ENCODE results near the gene OPCML. TPM values are rescaled to one million over a fixed set of nuclear protein-coding genes. Genes with fewer than 3 reads are reported as not detected.

The OPCML gene
- total RNA-seq, 1 experiment from 2014 or later: not detected

DNA sequence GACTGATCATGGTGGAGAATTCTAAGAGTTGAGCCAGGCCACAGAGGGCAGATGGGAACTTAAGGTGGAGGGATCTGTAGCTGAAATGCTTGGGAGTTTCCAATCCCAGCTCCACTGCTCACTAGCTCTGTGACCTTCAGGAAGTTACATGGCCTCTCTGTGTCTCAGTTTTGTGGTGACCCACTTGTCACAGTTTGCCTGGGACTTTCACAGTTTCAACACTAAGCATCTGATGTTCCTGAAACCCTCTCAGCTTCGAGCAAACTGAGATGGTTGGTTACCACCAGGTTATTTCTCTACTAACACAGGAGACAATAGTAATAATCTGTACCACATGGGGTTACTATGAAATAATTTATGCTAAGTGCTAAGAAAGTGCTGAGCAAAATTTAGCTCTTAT lies 505.3 kb downstream of the OPCML start:
- ChIA-PET POLR2A (ENCODE audit: unreplicated experiment) (no interaction called here), CTCF (no interaction called here)
- H3K4me2 ChIP-seq: no peak overlapping the region
- no peaks in the 10 kb centered on the region for H4K20me1 ChIP-seq (ENCODE audit: insufficient read depth)
- no peak overlapping the region for H3K4me3 ChIP-seq
- H3F3A ChIP-seq (ENCODE audit: insufficient read depth, low read depth): no peaks in the 10 kb centered on the region
- no peak overlapping the region for H3K27ac ChIP-seq
- H3K27me3 ChIP-seq (ENCODE audit: insufficient read depth, low read depth): 0 out of 2 replicates have a peak, but pooled peaks cover under 1% of the 10 kb centered on the region
- no peaks in the 10 kb centered on the region for H3K9me2 ChIP-seq (ENCODE audit: insufficient read depth)
- BruUV-seq (replicated peaks): no TSS peak
- no peak for DNase-seq
- H3K9me3 ChIP-seq (ENCODE audit: insufficient read depth, low read depth): no peaks in the 10 kb centered on the region
- H3K4me1 ChIP-seq (replicated peaks; ENCODE audit: insufficient read depth): no peaks in the 10 kb centered on the region
- no peak for TF ChIP-seq EZH2 (IDR thresholded peaks at IDR 0.05; ENCODE audit: low read depth)
- TF ChIP-seq CTCF (conservative IDR thresholded peaks at IDR 0.05): no peak
- no peaks in the 10 kb centered on the region for H3K36me3 ChIP-seq (ENCODE audit: low read depth)
- no peaks in the 10 kb centered on the region for H3K79me2 ChIP-seq (ENCODE audit: low read depth)
- no peak overlapping the region for H2AFZ ChIP-seq
- intact Hi-C loops (cut with micrococcal nuclease; ENCODE audit: unreplicated experiment): no loop called here

DNA sequence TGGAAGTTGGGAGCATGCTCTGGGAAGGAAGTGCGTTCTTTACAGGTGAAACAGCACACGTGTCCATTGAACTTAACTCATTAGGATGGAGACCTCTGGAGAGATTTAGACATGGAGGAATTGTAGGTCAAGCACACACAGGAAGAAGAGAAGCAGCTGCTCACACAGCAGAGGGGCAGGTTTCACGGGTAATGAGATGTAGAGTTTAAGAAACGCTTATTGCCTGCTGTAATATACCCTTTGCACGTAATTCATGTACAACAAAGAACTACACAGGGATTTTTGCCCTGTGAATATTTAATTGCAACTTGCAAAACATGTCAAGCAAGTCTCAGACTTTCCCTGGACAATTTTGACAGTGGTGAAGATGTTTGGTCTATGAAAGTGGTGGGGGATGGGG lies 508.0 kb downstream of the OPCML start:
- Histone ChIP-seq H3K4me2 (no peak overlapping the region), H4K20me1 (ENCODE audit: insufficient read depth) (no peaks in the 10 kb centered on the region), H3K79me2 (ENCODE audit: low read depth) (no peaks in the 10 kb centered on the region), H3K4me1 (replicated peaks; ENCODE audit: insufficient read depth) (no peaks in the 10 kb centered on the region), H3K4me3 (no peak overlapping the region), H3F3A (ENCODE audit: insufficient read depth, low read depth) (no peaks in the 10 kb centered on the region), H3K9me2 (ENCODE audit: insufficient read depth) (no peaks in the 10 kb centered on the region), H2AFZ (no peak overlapping the region), H3K36me3 (ENCODE audit: low read depth) (no peaks in the 10 kb centered on the region), H3K27ac (no peak overlapping the region), H3K9me3 (ENCODE audit: insufficient read depth, low read depth) (no peaks in the 10 kb centered on the region), H3K27me3 (ENCODE audit: insufficient read depth, low read depth) (peaks cover 19% of the 10 kb centered on the region)
- intact Hi-C loops (cut with micrococcal nuclease; ENCODE audit: unreplicated experiment): no loop called here
- DNase-seq: no peak
- BruUV-seq (replicated peaks): no TSS peak
- ChIA-PET POLR2A (ENCODE audit: unreplicated experiment) (no interaction called here), CTCF (no interaction called here)
- TF ChIP-seq CTCF (conservative IDR thresholded peaks at IDR 0.05) (no peak), EZH2 (IDR thresholded peaks at IDR 0.05; ENCODE audit: low read depth) (no peak)

DNA sequence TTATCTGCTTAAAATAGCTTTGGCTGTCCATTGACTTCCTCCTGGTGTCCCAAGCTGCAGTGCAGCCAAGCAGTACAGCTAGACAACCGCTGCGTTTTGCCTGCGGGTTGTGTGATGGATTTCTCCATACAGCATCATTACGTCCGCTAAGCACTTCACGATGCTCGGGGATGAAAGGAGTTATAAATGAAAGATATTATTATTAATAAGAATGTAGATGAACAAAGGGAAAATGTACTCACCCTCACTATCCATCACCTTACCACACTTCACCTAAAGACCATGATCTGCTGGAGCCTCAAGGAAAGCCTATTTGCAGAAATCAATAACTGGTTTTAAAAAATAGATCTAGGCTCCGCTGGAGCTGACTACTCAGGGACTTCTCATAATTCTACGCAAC lies 509.1 kb downstream of the OPCML start:
- Histone ChIP-seq H3K27ac (no peak overlapping the region), H3F3A (ENCODE audit: insufficient read depth, low read depth) (no peaks in the 10 kb centered on the region), H3K36me3 (ENCODE audit: low read depth) (no peaks in the 10 kb centered on the region), H3K4me3 (no peak overlapping the region), H3K4me1 (replicated peaks; ENCODE audit: insufficient read depth) (no peaks in the 10 kb centered on the region), H2AFZ (no peak overlapping the region), H3K27me3 (ENCODE audit: insufficient read depth, low read depth) (peaks cover 30% of the 10 kb centered on the region), H3K9me3 (ENCODE audit: insufficient read depth, low read depth) (no peaks in the 10 kb centered on the region), H3K4me2 (no peak overlapping the region), H4K20me1 (ENCODE audit: insufficient read depth) (no peaks in the 10 kb centered on the region), H3K9me2 (ENCODE audit: insufficient read depth) (no peaks in the 10 kb centered on the region), H3K79me2 (ENCODE audit: low read depth) (no peaks in the 10 kb centered on the region)
- TF ChIP-seq EZH2 (IDR thresholded peaks at IDR 0.05; ENCODE audit: low read depth): no peak
- no peak for TF ChIP-seq CTCF (conservative IDR thresholded peaks at IDR 0.05)
- intact Hi-C loops (cut with micrococcal nuclease; ENCODE audit: unreplicated experiment): no loop called here
- ChIA-PET CTCF (no interaction called here), POLR2A (ENCODE audit: unreplicated experiment) (no interaction called here)
- DNase-seq: no peak
- no TSS peak for BruUV-seq (replicated peaks)

Data from PC-9 (cell line).